RWPE2 (cell line): ENCODE results near the gene C2orf76.

Source experiments
- ATAC-seq: fragments of 200-7000 bp; cut with Tn5 transposase; 3 replicates; pipeline ENCODE4 v1.9.1; 2021; ENCODE audit warnings: low read depth
- DNase-seq: peaks from one replicate; pipeline ENCODE4 v3.0.0-alpha.2; 2020; ENCODE audit warnings: low spot score
- H3K27ac ChIP-seq: fragments of 450-650 bp; 2 replicates; pipeline ENCODE4 v1.5.1; 2017; ENCODE audit warnings: mild to moderate bottlenecking; ENCODE audit not compliant: poor library complexity, severe bottlenecking
- H3K27me3 ChIP-seq: fragments of 250-450 bp; sonication (Bioruptor Pico); 2 replicates; pipeline ENCODE4 v1.5.1; 2021; ENCODE audit warnings: mild to moderate bottlenecking, moderate library complexity; ENCODE audit not compliant: insufficient read depth, poor library complexity, severe bottlenecking
- H3K36me3 ChIP-seq: fragments of 250-450 bp; sonication (Bioruptor Pico); 2 replicates; pipeline ENCODE4 v1.5.1; 2020; ENCODE audit warnings: low read depth, mild to moderate bottlenecking, moderate library complexity
- H3K4me1 ChIP-seq: fragments of 250-450 bp; sonication (Bioruptor Pico); 2 replicates; pipeline ENCODE4 v1.5.1; 2021; ENCODE audit warnings: mild to moderate bottlenecking, moderate library complexity; ENCODE audit not compliant: insufficient read depth, poor library complexity, severe bottlenecking
- H3K4me3 ChIP-seq: fragments of 250-450 bp; sonication (Bioruptor Pico); 2 replicates; pipeline ENCODE4 v1.5.1; 2021; ENCODE audit warnings: mild to moderate bottlenecking, moderate library complexity; ENCODE audit not compliant: severe bottlenecking
- H3K9me3 ChIP-seq: fragments of 250-450 bp; sonication (Bioruptor Pico); 2 replicates; pipeline ENCODE4 v1.5.1; 2021; ENCODE audit warnings: mild to moderate bottlenecking, moderate library complexity; ENCODE audit not compliant: severe bottlenecking
- TF ChIP-seq, protein P1 (sequence below): fragments of 450-650 bp; IDR thresholded peaks from one replicate; pipeline ENCODE4 v1.5.1; 2017; ENCODE audit warnings: mild to moderate bottlenecking, moderate library complexity; ENCODE audit not compliant: poor library complexity, severe bottlenecking

The C2orf76 gene

DNA sequence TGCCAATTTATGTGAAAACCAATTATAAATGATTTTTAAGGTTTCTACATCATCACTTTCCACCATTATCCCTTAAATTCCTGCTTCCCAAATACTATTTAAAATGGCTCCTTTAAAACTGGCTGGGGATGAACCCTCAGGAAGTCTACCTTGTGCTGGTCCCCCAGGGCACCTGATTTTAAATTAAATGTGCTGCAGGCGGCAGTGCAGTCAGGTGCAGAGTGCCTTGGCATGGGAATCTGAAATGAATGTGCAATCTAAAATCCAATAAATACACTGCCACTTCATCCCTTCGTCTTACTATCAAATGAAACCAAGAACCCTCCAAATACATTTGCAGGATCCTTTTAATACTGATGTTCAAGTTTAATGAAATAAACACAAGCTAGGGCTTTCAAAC is 61.8 kb downstream of the C2orf76 start:
- ATAC-seq, result no peak
- H3K4me3 ChIP-seq, result no peak overlapping the region

DNA sequence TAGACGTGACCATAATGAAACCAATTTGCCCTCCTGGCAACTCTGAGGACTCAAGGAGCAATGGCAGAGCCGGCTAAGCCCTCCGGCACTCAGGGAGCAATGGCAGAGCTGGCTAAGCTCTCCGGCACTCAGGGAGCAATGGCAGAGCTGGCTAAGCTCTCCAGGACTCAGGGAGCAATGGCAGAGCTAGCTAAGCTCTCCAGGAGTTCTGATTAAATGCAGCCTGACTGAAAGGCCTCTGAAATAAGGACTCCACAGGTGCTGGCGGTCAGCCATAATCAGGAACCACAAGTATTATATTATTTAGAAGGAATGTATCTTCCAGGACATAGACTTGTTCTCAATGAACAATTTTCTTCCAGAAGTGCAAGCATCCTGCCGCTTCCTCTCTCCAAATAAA is 65.2 kb downstream of the C2orf76 start:
- Histone ChIP-seq H3K36me3 (no peaks in the 10 kb centered on the region), H3K4me3 (no peak overlapping the region), H3K27me3 (no peaks in the 10 kb centered on the region), H3K9me3 (no peaks in the 10 kb centered on the region), H3K27ac (no peak overlapping the region), H3K4me1 (no peaks in the 10 kb centered on the region)
- DNase-seq, result no peak
- ATAC-seq, result no peak
- TF ChIP-seq, protein P1, sequence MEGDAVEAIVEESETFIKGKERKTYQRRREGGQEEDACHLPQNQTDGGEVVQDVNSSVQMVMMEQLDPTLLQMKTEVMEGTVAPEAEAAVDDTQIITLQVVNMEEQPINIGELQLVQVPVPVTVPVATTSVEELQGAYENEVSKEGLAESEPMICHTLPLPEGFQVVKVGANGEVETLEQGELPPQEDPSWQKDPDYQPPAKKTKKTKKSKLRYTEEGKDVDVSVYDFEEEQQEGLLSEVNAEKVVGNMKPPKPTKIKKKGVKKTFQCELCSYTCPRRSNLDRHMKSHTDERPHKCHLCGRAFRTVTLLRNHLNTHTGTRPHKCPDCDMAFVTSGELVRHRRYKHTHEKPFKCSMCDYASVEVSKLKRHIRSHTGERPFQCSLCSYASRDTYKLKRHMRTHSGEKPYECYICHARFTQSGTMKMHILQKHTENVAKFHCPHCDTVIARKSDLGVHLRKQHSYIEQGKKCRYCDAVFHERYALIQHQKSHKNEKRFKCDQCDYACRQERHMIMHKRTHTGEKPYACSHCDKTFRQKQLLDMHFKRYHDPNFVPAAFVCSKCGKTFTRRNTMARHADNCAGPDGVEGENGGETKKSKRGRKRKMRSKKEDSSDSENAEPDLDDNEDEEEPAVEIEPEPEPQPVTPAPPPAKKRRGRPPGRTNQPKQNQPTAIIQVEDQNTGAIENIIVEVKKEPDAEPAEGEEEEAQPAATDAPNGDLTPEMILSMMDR, result no peak

More for the DNA sequence above, 61.8 kb downstream of the C2orf76 start:
- H3K36me3 ChIP-seq, result no peaks in the 10 kb centered on the region
- DNase-seq, result no peak
- TF ChIP-seq, protein P1, result no peak
- no peak overlapping the region for H3K27ac ChIP-seq
- H3K9me3 ChIP-seq, result no peaks in the 10 kb centered on the region
- H3K4me1 ChIP-seq, result no peaks in the 10 kb centered on the region
- no peaks in the 10 kb centered on the region for H3K27me3 ChIP-seq

DNA sequence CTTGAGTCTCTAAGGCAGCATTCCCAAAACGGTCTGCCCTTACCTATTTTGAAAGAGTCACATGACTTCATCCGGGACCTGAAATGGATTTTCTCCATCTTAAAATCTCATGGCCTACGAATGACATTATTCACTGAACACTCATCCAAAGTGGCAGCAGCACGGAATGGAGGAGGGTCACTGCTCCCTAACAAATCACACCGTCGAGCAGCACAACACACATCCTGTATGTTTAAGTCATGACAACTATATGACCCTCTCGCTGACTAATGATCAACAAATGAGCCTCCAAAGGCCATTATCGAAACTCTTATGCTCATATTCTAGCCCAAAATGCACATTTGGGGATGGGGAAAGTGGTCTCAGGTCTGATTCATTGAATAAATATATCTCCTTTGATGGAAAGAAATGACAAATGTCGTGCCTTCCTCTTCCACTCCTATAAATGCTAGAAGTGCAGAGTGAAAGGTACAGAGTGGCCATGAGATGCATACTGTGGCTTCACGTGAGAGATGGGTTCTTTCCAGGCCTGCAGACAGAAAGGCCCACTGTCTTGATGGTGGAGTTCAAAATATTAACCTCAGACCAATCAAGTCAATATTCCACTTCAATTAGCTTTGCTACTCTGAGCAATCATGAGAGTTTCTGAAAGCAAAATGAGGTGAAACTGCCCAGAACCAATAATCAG is 70.8 kb downstream of the C2orf76 start:
- Histone ChIP-seq H3K4me3 (no peak overlapping the region), H3K27me3 (no peaks in the 10 kb centered on the region), H3K9me3 (no peaks in the 10 kb centered on the region), H3K36me3 (no peaks in the 10 kb centered on the region), H3K27ac (no peak overlapping the region), H3K4me1 (no peaks in the 10 kb centered on the region)
- TF ChIP-seq, protein P1, result no peak
- DNase-seq (no peak), ATAC-seq (no peak)

DNA sequence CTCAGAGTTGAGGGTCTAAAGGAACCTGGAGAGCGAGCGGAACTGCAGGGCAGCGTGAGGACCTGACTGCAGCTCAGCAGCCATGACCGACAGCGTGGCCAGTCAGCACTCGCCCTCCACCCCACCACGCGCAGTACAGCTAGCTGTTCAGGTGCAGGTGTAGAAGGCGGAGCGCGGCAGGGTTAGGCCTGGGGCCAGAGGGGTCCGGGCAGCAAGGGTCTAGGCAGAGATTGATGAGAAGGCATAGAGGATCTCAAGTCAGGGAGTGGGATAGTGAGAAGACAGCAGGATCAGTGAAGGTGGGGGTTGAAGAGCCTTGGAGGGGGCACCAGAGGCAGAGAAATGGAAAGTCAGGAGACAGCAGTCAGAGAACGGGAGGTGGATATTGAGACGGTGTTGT is 72.0 kb downstream of the C2orf76 start:
- no peaks in the 10 kb centered on the region for H3K9me3 ChIP-seq
- H3K27ac ChIP-seq, result no peak overlapping the region
- H3K4me1 ChIP-seq, result no peaks in the 10 kb centered on the region
- ATAC-seq (no peak), DNase-seq (no peak)
- TF ChIP-seq, protein P1, result no peak
- H3K27me3 ChIP-seq, result no peaks in the 10 kb centered on the region
- H3K4me3 ChIP-seq, result no peak overlapping the region
- H3K36me3 ChIP-seq, result no peaks in the 10 kb centered on the region

DNA sequence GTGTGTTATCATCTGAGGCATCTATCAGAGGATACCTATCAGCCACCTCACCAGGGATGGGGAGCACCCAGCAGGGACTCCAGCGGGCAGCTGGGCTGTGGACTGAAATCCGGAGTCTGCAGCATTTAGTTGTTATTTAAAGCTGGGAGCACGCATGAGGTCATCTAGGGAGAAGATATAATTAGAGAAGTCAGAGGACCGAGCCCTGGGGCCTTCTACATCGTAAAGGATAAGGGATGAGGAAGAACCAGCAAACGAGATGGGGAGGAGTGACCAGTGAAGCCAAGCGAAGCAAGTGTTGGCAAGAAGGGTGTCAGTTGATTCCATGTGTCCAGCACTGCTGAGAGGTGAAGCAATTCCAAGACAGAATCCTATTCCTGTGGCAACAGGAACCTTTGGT is 72.7 kb downstream of the C2orf76 start:
- no peak overlapping the region for H3K4me3 ChIP-seq
- TF ChIP-seq, protein P1, result no peak
- ATAC-seq (no peak), DNase-seq (no peak)
- H3K36me3 ChIP-seq, result no peaks in the 10 kb centered on the region
- no peaks in the 10 kb centered on the region for H3K27me3 ChIP-seq
- no peaks in the 10 kb centered on the region for H3K9me3 ChIP-seq
- H3K4me1 ChIP-seq, result no peaks in the 10 kb centered on the region
- no peak overlapping the region for H3K27ac ChIP-seq
